Natural killer cell (primary cell): ENCODE data around the gene KIAA1958. TPM values are rescaled to one million over a fixed set of nuclear protein-coding genes. Genes with fewer than 3 reads are reported as not detected.

Source experiments
- ATAC-seq, 3 donors: fragments of 150-1000 bp in 2 of 3; fragments of 200-7000 bp in 1 of 3; cut with Tn5 transposase; 1 replicate in 1 of 3; 2 replicates in 2 of 3; pipeline ENCODE4 v1.10.0; 2021; ENCODE audit warnings: mild to moderate bottlenecking in 2 of 3, moderate library complexity in 2 of 3
- DNase-seq, 2 donors: peaks; one replicate each; pipeline versions ENCODE4 v3.0.0 to v3.0.0-alpha.2; 2013 to 2021; ENCODE audit warnings: mixed read lengths in 1 of 2
- H3K27ac ChIP-seq: one replicate; pipeline ENCODE4 v1.5.1; 2013; ENCODE audit warnings: mild to moderate bottlenecking, low read length
- H3K27me3 ChIP-seq: one replicate; pipeline ENCODE4 v1.6.1; 2013; ENCODE audit warnings: low read length; ENCODE audit not compliant: control insufficient read depth, insufficient read depth
- H3K36me3 ChIP-seq: one replicate; pipeline ENCODE4 v1.6.1; 2013; ENCODE audit warnings: low read length; ENCODE audit not compliant: control insufficient read depth, insufficient read depth
- H3K4me1 ChIP-seq: one replicate; pipeline ENCODE4 v1.6.1; 2013; ENCODE audit warnings: low read length; ENCODE audit not compliant: control insufficient read depth, insufficient read depth
- H3K4me3 ChIP-seq: one replicate; pipeline ENCODE4 v1.5.1; 2013; ENCODE audit warnings: low read length
- H3K9me3 ChIP-seq: one replicate; pipeline ENCODE4 v1.6.1; 2013; ENCODE audit warnings: low read length; ENCODE audit not compliant: control insufficient read depth, insufficient read depth
- H3K27ac Mint-ChIP-seq, 2 donors: one replicate each; pipeline ENCODE4 v1.8.0; 2022; ENCODE audit warnings: mild to moderate bottlenecking in 2 of 2, mixed read lengths in 2 of 2, moderate library complexity in 1 of 2
- H3K27me3 Mint-ChIP-seq, 2 donors: one replicate each; pipeline ENCODE4 v1.8.0; 2022; ENCODE audit warnings: low read depth in 2 of 2, mixed read lengths in 2 of 2
- H3K36me3 Mint-ChIP-seq: one replicate; pipeline ENCODE4 v1.8.0; 2022; ENCODE audit warnings: mixed read lengths
- H3K4me1 Mint-ChIP-seq, 2 donors: one replicate each; pipeline ENCODE4 v1.8.0; 2022; ENCODE audit warnings: mixed read lengths in 2 of 2
- H3K4me3 Mint-ChIP-seq: one replicate; pipeline ENCODE4 v1.8.0; 2022; ENCODE audit warnings: mild to moderate bottlenecking, moderate library complexity, mixed read lengths
- H3K9me3 Mint-ChIP-seq, 2 donors: one replicate each; pipeline ENCODE4 v1.8.0; 2022; ENCODE audit warnings: mixed read lengths in 2 of 2
- WGBS: methylation state at CpG from one replicate; pipeline ENCODE4 v1.1.7; 2013; ENCODE audit warnings: missing lambda C conversion rate; ENCODE audit not compliant: insufficient coverage; 5-methylcytosine and 5-hydroxymethylcytosine counted together
- intact Hi-C: fragments of 100-400 bp; cut with micrococcal nuclease; formaldehyde crosslinking; loops from one replicate; pipeline ENCODE4 v1.14.2; 2022
- total RNA-seq, 4 donors: library from RNA; stranded (reverse); fragments of 120-200 nt in 1 of 4; gene quantifications; one replicate each; pipeline versions ENCODE4 v1.2.3 to v1.2.4, GENCODE V29; 2013 to 2022
- TF ChIP-seq, protein P1 (sequence below): fragments of 200-600 bp; IDR thresholded peaks from one replicate; pipeline ENCODE4 v1.8.0; 2022; ENCODE audit warnings: antibody characterized with exemption

The KIAA1958 gene
- total RNA-seq, 3 donors from 2014 or later (not counting 1 experiment from before 2014, with no cell fraction given): 5.4 to 6.1 (median 5.5) TPM

DNA sequence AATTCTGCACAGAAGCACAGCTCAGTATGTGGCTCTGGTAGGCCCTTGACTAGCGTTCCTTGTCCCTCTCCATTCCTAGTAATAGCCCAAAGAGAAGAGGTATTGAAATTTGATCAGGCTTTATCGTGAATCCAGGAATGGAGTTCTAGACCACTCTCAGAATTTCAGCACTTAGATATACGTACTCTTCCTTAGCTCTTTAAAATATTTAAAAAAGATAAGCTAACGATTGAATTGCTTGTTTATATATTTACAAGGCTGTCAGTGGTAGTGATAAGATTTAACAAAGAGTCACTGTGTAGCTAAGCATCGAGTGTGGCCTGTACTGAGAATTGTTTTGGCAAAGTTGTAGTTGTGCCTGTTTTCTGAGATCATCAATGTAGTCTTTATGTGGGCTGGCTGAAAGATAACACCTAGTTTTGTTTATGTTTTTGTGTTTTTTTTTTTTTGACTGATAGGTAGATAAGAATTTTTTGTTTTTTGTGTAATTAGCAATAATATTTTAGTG lies 2.5 kb downstream of the KIAA1958 start:
- no peaks in the 10 kb centered on the region for H3K27me3 Mint-ChIP-seq
- Histone ChIP-seq H3K4me1 (peaks cover 9% of the 10 kb centered on the region), H3K4me3 (no peak overlapping the region), H3K27me3 (no peaks in the 10 kb centered on the region), H3K36me3 (no peaks in the 10 kb centered on the region), H3K27ac (no peak overlapping the region), H3K9me3 (no peaks in the 10 kb centered on the region)
- no peak overlapping the region for H3K27ac Mint-ChIP-seq
- intact Hi-C loops: loop anchor here (5.0 kb wide), 1 partner anchor 228 kb away; the partner anchor contains the start of gene INIP
- 97% methylated on average over 3 of the region's 5 CpGs for WGBS
- DNase-seq (no peak), ATAC-seq (no peak)
- H3K9me3 Mint-ChIP-seq: peaks cover 0 to 1% of the 10 kb centered on the region in 2 donors
- peaks cover 19 to 20% of the 10 kb centered on the region in 2 donors for H3K4me1 Mint-ChIP-seq
- peaks cover 12% of the 10 kb centered on the region for H3K36me3 Mint-ChIP-seq
- TF ChIP-seq, protein P1, sequence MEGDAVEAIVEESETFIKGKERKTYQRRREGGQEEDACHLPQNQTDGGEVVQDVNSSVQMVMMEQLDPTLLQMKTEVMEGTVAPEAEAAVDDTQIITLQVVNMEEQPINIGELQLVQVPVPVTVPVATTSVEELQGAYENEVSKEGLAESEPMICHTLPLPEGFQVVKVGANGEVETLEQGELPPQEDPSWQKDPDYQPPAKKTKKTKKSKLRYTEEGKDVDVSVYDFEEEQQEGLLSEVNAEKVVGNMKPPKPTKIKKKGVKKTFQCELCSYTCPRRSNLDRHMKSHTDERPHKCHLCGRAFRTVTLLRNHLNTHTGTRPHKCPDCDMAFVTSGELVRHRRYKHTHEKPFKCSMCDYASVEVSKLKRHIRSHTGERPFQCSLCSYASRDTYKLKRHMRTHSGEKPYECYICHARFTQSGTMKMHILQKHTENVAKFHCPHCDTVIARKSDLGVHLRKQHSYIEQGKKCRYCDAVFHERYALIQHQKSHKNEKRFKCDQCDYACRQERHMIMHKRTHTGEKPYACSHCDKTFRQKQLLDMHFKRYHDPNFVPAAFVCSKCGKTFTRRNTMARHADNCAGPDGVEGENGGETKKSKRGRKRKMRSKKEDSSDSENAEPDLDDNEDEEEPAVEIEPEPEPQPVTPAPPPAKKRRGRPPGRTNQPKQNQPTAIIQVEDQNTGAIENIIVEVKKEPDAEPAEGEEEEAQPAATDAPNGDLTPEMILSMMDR: no peak
- H3K4me3 Mint-ChIP-seq: peak overlapping the region; percentile 35

DNA sequence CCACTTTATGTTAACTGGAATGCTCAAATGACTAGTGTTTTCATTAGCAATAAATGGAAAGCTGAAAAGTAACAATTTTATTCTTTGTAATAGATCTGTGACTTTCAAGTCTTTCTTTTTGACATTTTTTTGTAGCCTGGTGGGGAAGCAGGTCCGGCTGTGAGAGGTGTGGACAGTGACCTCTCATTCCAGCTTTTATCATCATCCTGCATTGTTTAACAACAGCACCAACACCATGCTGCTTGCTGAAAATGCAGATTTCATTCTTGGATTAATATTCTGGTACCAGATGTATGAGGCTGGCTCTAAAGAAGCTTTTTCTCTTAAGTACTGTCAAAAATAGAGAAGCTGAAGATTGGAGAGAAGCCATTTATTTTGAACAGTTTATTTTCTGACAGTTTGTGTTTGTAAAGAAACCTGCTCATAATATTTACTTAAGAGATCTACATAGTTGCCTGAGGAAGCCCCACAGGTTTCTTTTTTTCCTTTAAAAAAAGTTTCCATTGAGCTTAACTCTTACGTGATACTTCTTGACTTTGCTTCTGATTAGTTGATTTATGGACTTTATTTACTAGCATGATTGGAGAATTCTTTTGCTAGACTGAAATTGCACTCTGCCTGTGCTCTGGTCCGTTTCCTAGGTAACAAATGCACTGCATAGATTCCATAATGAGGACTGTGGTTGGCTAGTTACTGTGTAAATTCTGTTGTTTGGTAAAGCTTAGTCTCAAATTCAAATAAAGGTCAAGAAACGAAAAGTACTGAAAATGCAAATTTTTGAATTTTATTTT lies 3.4 kb downstream of the KIAA1958 start:
- Mint-ChIP-seq H3K4me3 (no peak overlapping the region), H3K9me3 (peaks cover 3 to 7% of the 10 kb centered on the region in 2 donors), H3K36me3 (peaks cover 21% of the 10 kb centered on the region), H3K4me1 (peaks cover 19 to 20% of the 10 kb centered on the region in 2 donors), H3K27me3 (no peaks in the 10 kb centered on the region), H3K27ac (no peak overlapping the region)
- H3K4me1 ChIP-seq: peaks cover 9% of the 10 kb centered on the region
- 88% methylated on average over 4 of the region's 4 CpGs for WGBS
- DNase-seq: no peak
- H3K27me3 ChIP-seq: no peaks in the 10 kb centered on the region
- no peak for ATAC-seq
- no peak overlapping the region for H3K4me3 ChIP-seq
- intact Hi-C loops: loop anchor here (5.0 kb wide), 1 partner anchor 227 kb away; the partner anchor contains the start of gene INIP
- no peaks in the 10 kb centered on the region for H3K36me3 ChIP-seq
- H3K27ac ChIP-seq: no peak overlapping the region
- peaks cover 2% of the 10 kb centered on the region for H3K9me3 ChIP-seq
- TF ChIP-seq, protein P1: no peak

DNA sequence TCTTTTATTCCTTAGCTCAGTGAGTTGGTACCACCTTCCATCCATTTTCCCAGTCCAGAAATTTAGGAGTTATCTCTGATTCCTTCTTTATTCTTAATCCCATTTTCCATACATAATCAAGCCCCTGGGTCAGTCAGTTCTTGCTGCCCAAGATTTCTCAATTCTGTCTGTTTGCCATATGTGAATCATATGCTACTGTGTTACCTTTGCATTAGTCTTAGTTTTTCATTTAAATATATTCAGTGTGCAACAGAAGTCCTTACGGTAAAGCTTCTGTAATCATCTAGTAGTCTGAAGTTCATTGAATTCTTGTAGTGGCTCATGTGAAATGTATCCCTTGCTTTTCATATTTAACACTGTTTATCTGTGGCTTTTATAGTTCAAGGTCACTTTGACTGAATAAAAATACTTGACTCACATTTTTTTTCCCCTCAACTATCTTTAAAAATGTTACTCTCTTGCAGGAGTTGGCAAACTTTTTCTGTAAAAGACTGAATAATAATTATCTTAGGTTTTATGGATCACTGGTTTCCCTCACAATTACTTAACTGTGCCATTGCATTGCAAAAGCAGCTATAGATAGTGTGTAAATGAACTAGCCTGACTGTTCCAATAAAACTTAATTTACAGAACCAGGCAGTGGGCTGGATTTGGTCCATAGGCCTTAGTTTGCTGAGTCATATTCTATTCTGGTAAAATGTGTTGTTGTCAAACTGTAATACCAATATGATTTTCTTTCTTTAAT lies 6.9 kb downstream of the KIAA1958 start:
- H3K27me3 ChIP-seq: no peaks in the 10 kb centered on the region
- H3K27me3 Mint-ChIP-seq: no peaks in the 10 kb centered on the region
- H3K4me1 Mint-ChIP-seq: no peaks in the 10 kb centered on the region
- TF ChIP-seq, protein P1: no peak
- H3K4me3 Mint-ChIP-seq: no peak overlapping the region
- no peak overlapping the region for H3K27ac Mint-ChIP-seq
- no peak overlapping the region for H3K27ac ChIP-seq
- intact Hi-C loops: no loop called here
- no peaks in the 10 kb centered on the region for H3K4me1 ChIP-seq
- ATAC-seq (no peak), DNase-seq (no peak)
- no CpG with 5 or more reads among the region's 1 CpG for WGBS
- H3K9me3 ChIP-seq: peaks cover 2% of the 10 kb centered on the region
- peaks cover 4 to 7% of the 10 kb centered on the region in 2 donors for H3K9me3 Mint-ChIP-seq
- H3K36me3 ChIP-seq: no peaks in the 10 kb centered on the region
- H3K36me3 Mint-ChIP-seq: peaks cover 26% of the 10 kb centered on the region
- H3K4me3 ChIP-seq: no peak overlapping the region
